OCI-LY1 (cell line): ENCODE measurements around the gene COL6A3.

Experiments used
- H2AFZ ChIP-seq: fragments of 200-600 bp; sonication (generic), shearing (Covaris generic); 2 replicates; pipeline ENCODE4 v1.6.0; 2014; ENCODE audit warnings: antibody characterized with exemption, mild to moderate bottlenecking, low read length
- H3F3A ChIP-seq: fragments of 200-600 bp; sonication (generic), shearing (Covaris generic); 2 replicates; pipeline ENCODE4 v1.6.0; 2014; ENCODE audit warnings: mild to moderate bottlenecking, antibody characterized with exemption, low read length, moderate library complexity; ENCODE audit not compliant: insufficient read depth
- H3K27ac ChIP-seq: fragments of 200-600 bp; sonication (generic); 2 replicates; pipeline ENCODE4 v1.5.1; 2014; ENCODE audit warnings: low read length, mixed run types, mild to moderate bottlenecking, low read depth; ENCODE audit not compliant: poor library complexity, severe bottlenecking
- H3K27me3 ChIP-seq: fragments of 200-600 bp; sonication (generic); 2 replicates; pipeline ENCODE4 v1.6.0; 2014; ENCODE audit warnings: antibody characterized with exemption, mild to moderate bottlenecking, low read length, moderate library complexity; ENCODE audit not compliant: insufficient read depth
- H3K36me3 ChIP-seq: fragments of 200-600 bp; sonication (generic); 2 replicates; pipeline ENCODE4 v1.6.1; 2014; ENCODE audit warnings: mild to moderate bottlenecking, antibody characterized with exemption, low read length, moderate library complexity, mixed read lengths; ENCODE audit not compliant: insufficient read depth
- H3K4me1 ChIP-seq: fragments of 200-600 bp; sonication (generic); 2 replicates; pipeline ENCODE4 v1.5.1; 2014; ENCODE audit warnings: mild to moderate bottlenecking, low read length, moderate library complexity; ENCODE audit not compliant: insufficient read depth, severe bottlenecking
- H3K4me2 ChIP-seq: fragments of 200-600 bp; sonication (generic), shearing (Covaris generic); 2 replicates; pipeline ENCODE4 v1.6.1; 2014; ENCODE audit warnings: low read length
- H3K4me3 ChIP-seq: fragments of 200-600 bp; sonication (generic); 2 replicates; pipeline ENCODE4 v1.5.1; 2014; ENCODE audit warnings: low read length, low read depth, mild to moderate bottlenecking, mixed read lengths; ENCODE audit not compliant: poor library complexity, severe bottlenecking
- H3K79me2 ChIP-seq: fragments of 200-600 bp; shearing (Covaris generic); 2 replicates; pipeline ENCODE4 v1.6.1; 2016; ENCODE audit warnings: mixed run types, low read length, mixed read lengths; ENCODE audit not compliant: insufficient read depth
- H3K9ac ChIP-seq: fragments of 200-600 bp; sonication (generic), shearing (Covaris generic); 2 replicates; pipeline ENCODE4 v1.6.1; 2014; ENCODE audit warnings: mild to moderate bottlenecking, low read length, mixed read lengths
- H3K9me2 ChIP-seq: fragments of 200-600 bp; sonication (generic), shearing (Covaris generic); 2 replicates; pipeline ENCODE4 v1.6.1; 2014; ENCODE audit warnings: low read depth, mild to moderate bottlenecking, low read length, mixed read lengths
- H3K9me3 ChIP-seq: fragments of 200-600 bp; shearing (Covaris generic); 2 replicates; pipeline ENCODE4 v1.6.1; 2014; ENCODE audit warnings: low read length, mixed read lengths
- H4K20me1 ChIP-seq: fragments of 200-600 bp; sonication (generic), shearing (Covaris generic); 2 replicates; pipeline ENCODE4 v1.6.0; 2016; ENCODE audit warnings: mild to moderate bottlenecking, low read length; ENCODE audit not compliant: insufficient read depth
- EZH2 ChIP-seq: fragments of 200-600 bp; sonication (generic), shearing (Covaris generic); IDR thresholded peaks from 2 replicates; pipeline ENCODE4 v1.8.0; 2017; ENCODE audit warnings: borderline replicate concordance, mixed run types, mild to moderate bottlenecking, antibody characterized with exemption, low read length, moderate library complexity, mixed read lengths
- TF ChIP-seq, protein P1 (sequence below): fragments of 200-600 bp; sonication (generic), shearing (Covaris generic); IDR thresholded peaks from 2 replicates; pipeline ENCODE4 v1.5.1; 2017; ENCODE audit warnings: mild to moderate bottlenecking, antibody characterized with exemption, low read length, moderate library complexity, mixed read lengths

The COL6A3 gene

GRCh38 chr2:237427769-237428506 lies 14.0 kb upstream of the COL6A3 start:
- Histone ChIP-seq H3K9me2 (no peaks in the 10 kb centered on the region), H3K4me1 (no peaks in the 10 kb centered on the region), H3K27me3 (0 out of 2 replicates have a peak, but pooled peaks cover 4% of the 10 kb centered on the region), H3K27ac (no peak overlapping the region), H3F3A (no peaks in the 10 kb centered on the region), H3K79me2 (no peaks in the 10 kb centered on the region), H3K9ac (no peak overlapping the region), H2AFZ (no peak overlapping the region), H3K9me3 (no peaks in the 10 kb centered on the region), H3K4me2 (no peak overlapping the region), H3K36me3 (no peaks in the 10 kb centered on the region), H4K20me1 (no peaks in the 10 kb centered on the region), H3K4me3 (no peak overlapping the region)
- TF ChIP-seq, protein P1, sequence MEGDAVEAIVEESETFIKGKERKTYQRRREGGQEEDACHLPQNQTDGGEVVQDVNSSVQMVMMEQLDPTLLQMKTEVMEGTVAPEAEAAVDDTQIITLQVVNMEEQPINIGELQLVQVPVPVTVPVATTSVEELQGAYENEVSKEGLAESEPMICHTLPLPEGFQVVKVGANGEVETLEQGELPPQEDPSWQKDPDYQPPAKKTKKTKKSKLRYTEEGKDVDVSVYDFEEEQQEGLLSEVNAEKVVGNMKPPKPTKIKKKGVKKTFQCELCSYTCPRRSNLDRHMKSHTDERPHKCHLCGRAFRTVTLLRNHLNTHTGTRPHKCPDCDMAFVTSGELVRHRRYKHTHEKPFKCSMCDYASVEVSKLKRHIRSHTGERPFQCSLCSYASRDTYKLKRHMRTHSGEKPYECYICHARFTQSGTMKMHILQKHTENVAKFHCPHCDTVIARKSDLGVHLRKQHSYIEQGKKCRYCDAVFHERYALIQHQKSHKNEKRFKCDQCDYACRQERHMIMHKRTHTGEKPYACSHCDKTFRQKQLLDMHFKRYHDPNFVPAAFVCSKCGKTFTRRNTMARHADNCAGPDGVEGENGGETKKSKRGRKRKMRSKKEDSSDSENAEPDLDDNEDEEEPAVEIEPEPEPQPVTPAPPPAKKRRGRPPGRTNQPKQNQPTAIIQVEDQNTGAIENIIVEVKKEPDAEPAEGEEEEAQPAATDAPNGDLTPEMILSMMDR = no peak
- TF ChIP-seq EZH2 = no peak

- H3K27ac ChIP-seq = no peak overlapping the region
- H3K9ac ChIP-seq = no peak overlapping the region
- no peak for TF ChIP-seq EZH2
- TF ChIP-seq, protein P1 = no peak
These were observed 12.6 kb upstream of the COL6A3 start for GRCh38 chr2:237426517-237426916.

DNA sequence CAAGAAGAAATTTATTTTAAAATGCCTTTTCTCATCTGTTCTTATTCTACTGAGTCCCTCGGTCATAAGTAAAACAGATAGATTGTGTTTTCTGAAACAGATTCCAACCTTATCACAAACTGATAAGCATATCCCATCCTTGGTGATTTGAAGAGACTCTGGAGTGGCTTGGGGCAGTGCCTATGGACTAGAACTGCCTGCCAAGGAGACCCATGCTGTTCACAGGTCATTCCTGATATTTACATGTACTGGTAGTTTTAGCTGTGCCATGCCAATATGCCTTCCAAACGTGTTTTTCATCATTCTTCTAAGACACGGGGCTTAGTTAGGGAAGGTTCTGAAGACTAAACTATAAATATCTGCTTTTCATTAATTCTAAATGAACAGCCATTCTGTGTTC lies 11.4 kb upstream of the COL6A3 start:
- no peaks in the 10 kb centered on the region for H3K9me3 ChIP-seq
- H3K79me2 ChIP-seq = no peaks in the 10 kb centered on the region
- no peaks in the 10 kb centered on the region for H3K36me3 ChIP-seq
- no peak overlapping the region for H2AFZ ChIP-seq
- H4K20me1 ChIP-seq = no peaks in the 10 kb centered on the region
- H3K4me1 ChIP-seq = no peaks in the 10 kb centered on the region
- H3K4me3 ChIP-seq = no peak overlapping the region
- no peaks in the 10 kb centered on the region for H3K9me2 ChIP-seq
- H3F3A ChIP-seq = no peaks in the 10 kb centered on the region
- no peak for TF ChIP-seq EZH2
- TF ChIP-seq, protein P1 = no peak
- no peak overlapping the region for H3K9ac ChIP-seq
- no peak overlapping the region for H3K27ac ChIP-seq
- no peak overlapping the region for H3K4me2 ChIP-seq
- 0 out of 2 replicates have a peak, but pooled peaks cover 5% of the 10 kb centered on the region for H3K27me3 ChIP-seq

More at GRCh38 chr2:237426517-237426916, 12.6 kb upstream of the COL6A3 start:
- H3K4me3 ChIP-seq = no peak overlapping the region
- H3F3A ChIP-seq = no peaks in the 10 kb centered on the region
- H3K4me2 ChIP-seq = no peak overlapping the region
- no peaks in the 10 kb centered on the region for H3K36me3 ChIP-seq
- H3K9me3 ChIP-seq = no peaks in the 10 kb centered on the region
- H4K20me1 ChIP-seq = no peaks in the 10 kb centered on the region
- no peaks in the 10 kb centered on the region for H3K9me2 ChIP-seq
- H2AFZ ChIP-seq = no peak overlapping the region
- H3K4me1 ChIP-seq = no peaks in the 10 kb centered on the region
- 0 out of 2 replicates have a peak, but pooled peaks cover 8% of the 10 kb centered on the region for H3K27me3 ChIP-seq
- H3K79me2 ChIP-seq = no peaks in the 10 kb centered on the region
